Thyroid gland (tissue), 4 donors: ENCODE results near the gene CR1.

ENCODE experiments used
- POLR2A ChIP-seq, 2 donors: fragments of 450-650 bp; IDR thresholded peaks; one replicate each; pipeline ENCODE4 v1.6.1; 2017; ENCODE audit warnings: antibody characterized with exemption in 2 of 2, mild to moderate bottlenecking in 2 of 2, moderate library complexity in 1 of 2
- TF ChIP-seq, protein P1 (sequence below), 6 experiments: fragments of 200-600 bp in 3 of 6; fragments of 450-650 bp in 3 of 6; sonication (generic) in 3 of 6; IDR thresholded peaks; one replicate each; pipeline ENCODE4 v1.5.1; 2016 to 2019; ENCODE audit warnings: antibody characterized with exemption in 6 of 6, mild to moderate bottlenecking in 2 of 6, inconsistent platforms in 1 of 6, moderate library complexity in 1 of 6

DNA sequence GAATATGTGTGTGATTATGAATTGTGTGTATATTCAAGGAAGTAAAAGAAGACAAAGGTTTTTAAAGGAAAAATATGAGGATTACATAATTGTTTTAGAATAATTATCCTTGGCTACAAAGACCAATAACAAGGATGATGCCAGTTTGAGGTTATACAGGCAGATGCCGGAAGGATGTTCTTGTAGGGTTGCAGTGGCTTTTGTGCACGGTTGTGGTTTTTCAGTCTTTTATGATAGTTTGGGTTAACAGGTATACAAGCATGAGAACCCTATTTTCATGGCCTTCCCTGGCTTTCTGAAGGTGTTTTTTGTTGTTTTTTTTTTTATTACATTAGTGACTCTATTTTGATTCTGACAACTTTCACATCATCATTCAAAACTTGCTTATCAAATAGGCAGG is 36.9 kb upstream of the CR1 start:
- TF ChIP-seq, protein P1, sequence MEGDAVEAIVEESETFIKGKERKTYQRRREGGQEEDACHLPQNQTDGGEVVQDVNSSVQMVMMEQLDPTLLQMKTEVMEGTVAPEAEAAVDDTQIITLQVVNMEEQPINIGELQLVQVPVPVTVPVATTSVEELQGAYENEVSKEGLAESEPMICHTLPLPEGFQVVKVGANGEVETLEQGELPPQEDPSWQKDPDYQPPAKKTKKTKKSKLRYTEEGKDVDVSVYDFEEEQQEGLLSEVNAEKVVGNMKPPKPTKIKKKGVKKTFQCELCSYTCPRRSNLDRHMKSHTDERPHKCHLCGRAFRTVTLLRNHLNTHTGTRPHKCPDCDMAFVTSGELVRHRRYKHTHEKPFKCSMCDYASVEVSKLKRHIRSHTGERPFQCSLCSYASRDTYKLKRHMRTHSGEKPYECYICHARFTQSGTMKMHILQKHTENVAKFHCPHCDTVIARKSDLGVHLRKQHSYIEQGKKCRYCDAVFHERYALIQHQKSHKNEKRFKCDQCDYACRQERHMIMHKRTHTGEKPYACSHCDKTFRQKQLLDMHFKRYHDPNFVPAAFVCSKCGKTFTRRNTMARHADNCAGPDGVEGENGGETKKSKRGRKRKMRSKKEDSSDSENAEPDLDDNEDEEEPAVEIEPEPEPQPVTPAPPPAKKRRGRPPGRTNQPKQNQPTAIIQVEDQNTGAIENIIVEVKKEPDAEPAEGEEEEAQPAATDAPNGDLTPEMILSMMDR (IDR thresholded peaks at IDR 0.05), result no peak
- TF ChIP-seq POLR2A (IDR thresholded peaks at IDR 0.05), result no peak
